Measurements from ENCODE around the gene HMCN1. TPM values are rescaled to one million over a fixed set of nuclear protein-coding genes. Genes with fewer than 3 reads are reported as not detected.

The HMCN1 gene
- total RNA-seq, 4 donors from 2014 or later: 53.0 to 87.9 (median 76.8) TPM

- no peaks in the 10 kb centered on the region for H3K4me1 ChIP-seq
- H3K27me3 ChIP-seq: no peaks in the 10 kb centered on the region
- H3K9me3 ChIP-seq: no peaks in the 10 kb centered on the region
- intact Hi-C loops (cut with DNase I): no loop called here
- no peak for DNase-seq (ENCODE audit: extremely low spot score)
- H3K4me3 ChIP-seq: no peak overlapping the region
- 95% methylated on average over 3 of the region's 3 CpGs for WGBS
- no peak overlapping the region for H3K27ac ChIP-seq (replicated peaks in 1 of 4)
- peaks cover 3 to 14% (median 6%) of the 10 kb centered on the region in 4 donors for H3K36me3 ChIP-seq
- no peak for TF ChIP-seq EP300 (IDR thresholded peaks at IDR 0.05)
- TF ChIP-seq CTCF (IDR thresholded peaks at IDR 0.05): no peak
- no peak for TF ChIP-seq POLR2AphosphoS5 (IDR thresholded peaks at IDR 0.05)
- TF ChIP-seq POLR2A (IDR thresholded peaks at IDR 0.05; ENCODE audit: low read depth): no peak
These were observed 391.3 kb downstream of the HMCN1 start for GRCh38 chr1:186125511-186125910.

- no peaks in the 10 kb centered on the region for H3K27me3 ChIP-seq
- DNase-seq (ENCODE audit: extremely low spot score): no peak
- TF ChIP-seq CTCF (IDR thresholded peaks at IDR 0.05) (no peak), POLR2AphosphoS5 (IDR thresholded peaks at IDR 0.05) (no peak), POLR2A (IDR thresholded peaks at IDR 0.05; ENCODE audit: low read depth) (no peak), EP300 (IDR thresholded peaks at IDR 0.05) (no peak)
- intact Hi-C loops (cut with DNase I): no loop called here
- no peaks in the 10 kb centered on the region for H3K9me3 ChIP-seq
- H3K4me3 ChIP-seq: no peak overlapping the region
- WGBS: 87% methylated on average over 4 of the region's 4 CpGs
- H3K27ac ChIP-seq (replicated peaks in 1 of 4): no peak overlapping the region
- H3K4me1 ChIP-seq: no peaks in the 10 kb centered on the region
- H3K36me3 ChIP-seq: peaks cover 0 to 20% (median 3%) of the 10 kb centered on the region in 4 donors
These were observed 395.6 kb downstream of the HMCN1 start for GRCh38 chr1:186129758-186130157.

GRCh38 chr1:186139115-186139514, 404.9 kb downstream of the HMCN1 start:
- Histone ChIP-seq H3K27ac (replicated peaks in 1 of 4) (peak overlapping the region; percentile 48 to 68 (median 66)), H3K36me3 (peaks cover 0 to 12% (median 4%) of the 10 kb centered on the region in 4 donors), H3K4me3 (peak overlapping the region in 1 of 4 donors; percentile 17), H3K9me3 (no peaks in the 10 kb centered on the region), H3K4me1 (peaks cover 0 to 51% (median 45%) of the 10 kb centered on the region in 4 donors), H3K27me3 (no peaks in the 10 kb centered on the region)
- 33% methylated on average over 4 of the region's 4 CpGs for WGBS
- DNase-seq (ENCODE audit: extremely low spot score): no peak
- intact Hi-C loops (cut with DNase I): no loop called here
- TF ChIP-seq CTCF (IDR thresholded peaks at IDR 0.05) (no peak), POLR2A (IDR thresholded peaks at IDR 0.05; ENCODE audit: low read depth) (no peak)

GRCh38 chr1:186139701-186140100, 405.5 kb downstream of the HMCN1 start:
- H3K27me3 ChIP-seq: no peaks in the 10 kb centered on the region
- DNase-seq (ENCODE audit: extremely low spot score): no peak
- intact Hi-C loops (cut with DNase I): no loop called here
- H3K4me3 ChIP-seq: peak overlapping the region in 1 of 4 donors; percentile 17
- H3K9me3 ChIP-seq: no peaks in the 10 kb centered on the region
- WGBS: 34% methylated on average over 3 of the region's 3 CpGs
- H3K4me1 ChIP-seq: peaks cover 0 to 55% (median 45%) of the 10 kb centered on the region in 4 donors
- peaks cover 0 to 12% (median 4%) of the 10 kb centered on the region in 4 donors for H3K36me3 ChIP-seq
- peak overlapping the region; percentile 48 to 68 (median 66) for H3K27ac ChIP-seq (replicated peaks in 1 of 4)
- TF ChIP-seq CTCF (IDR thresholded peaks at IDR 0.05): no peak
- TF ChIP-seq POLR2AphosphoS5 (IDR thresholded peaks at IDR 0.05): no peak
- no peak for TF ChIP-seq POLR2A (IDR thresholded peaks at IDR 0.05; ENCODE audit: low read depth)

GRCh38 chr1:186142159-186142558, 408.0 kb downstream of the HMCN1 start:
- Histone ChIP-seq H3K4me3 (no peak overlapping the region), H3K4me1 (peaks cover 0 to 59% (median 46%) of the 10 kb centered on the region in 4 donors), H3K36me3 (peaks cover 0 to 30% (median 17%) of the 10 kb centered on the region in 4 donors), H3K27me3 (no peaks in the 10 kb centered on the region), H3K27ac (replicated peaks in 1 of 4) (no peak overlapping the region), H3K9me3 (no peaks in the 10 kb centered on the region)
- intact Hi-C loops (cut with DNase I): no loop called here
- 78% methylated on average over 1 of the region's 1 CpG for WGBS
- TF ChIP-seq POLR2A (IDR thresholded peaks at IDR 0.05; ENCODE audit: low read depth): no peak
- TF ChIP-seq POLR2AphosphoS5 (IDR thresholded peaks at IDR 0.05): no peak
- no peak for TF ChIP-seq CTCF (IDR thresholded peaks at IDR 0.05)
- no peak for TF ChIP-seq EP300 (IDR thresholded peaks at IDR 0.05)
- DNase-seq (ENCODE audit: extremely low spot score): no peak

Data from esophagus muscularis mucosa (tissue), 4 donors.